ENCODE measurements around the gene ANTXRL. TPM values are rescaled to one million over a fixed set of nuclear protein-coding genes. Genes with fewer than 3 reads are reported as not detected.
"Not testable (repeated sequence)": the region's sequence is repeated elsewhere in the genome, so short reads cannot be mapped to it uniquely, and the experiment has no call there.

ANTXRL gene
- total RNA-seq, 1 experiment from 2014 or later: not detected

- DNase-seq: peak; percentile 54
- no peak overlapping the region for H3K4me2 ChIP-seq (ENCODE audit: low read length)
Measured at GRCh38 chr10:46255801-46256747, 30.7 kb upstream of the ANTXRL start.

GRCh38 chr10:46257099-46257498 lies 29.7 kb upstream of the ANTXRL start:
- H3K36me3 ChIP-seq (ENCODE audit: low read depth, low read length): no peaks in the 10 kb centered on the region
- no peaks in the 10 kb centered on the region for H3K9me2 ChIP-seq (replicated peaks; ENCODE audit: low read length)
- no peak overlapping the region for H2AFZ ChIP-seq (ENCODE audit: low read length)
- intact Hi-C loops (cut with micrococcal nuclease): no loop called here
- H3K9me3 ChIP-seq (ENCODE audit: low read length): no peaks in the 10 kb centered on the region
- no peak overlapping the region for H3K27ac ChIP-seq (ENCODE audit: low read length)
- H3K4me3 ChIP-seq (ENCODE audit: low read length): no peak overlapping the region
- H3K79me2 ChIP-seq (ENCODE audit: low read length): no peaks in the 10 kb centered on the region
- H3K4me2 ChIP-seq (ENCODE audit: low read length): no peak overlapping the region
- DNase-seq: no peak
- no peak overlapping the region for H3K9ac ChIP-seq (ENCODE audit: low read length)
- BruUV-seq (replicated peaks): no TSS peak
- TF ChIP-seq CTCF (conservative IDR thresholded peaks at IDR 0.05; ENCODE audit: low read depth, low read length) (no peak), EZH2phosphoT487 (IDR thresholded peaks at IDR 0.05; ENCODE audit: borderline replicate concordance, low read length) (no peak), EZH2 (IDR thresholded peaks at IDR 0.05; ENCODE audit: low read length, unreplicated experiment) (no peak)
- no peaks in the 10 kb centered on the region for H3F3A ChIP-seq (ENCODE audit: low read length, unreplicated experiment)
- H4K20me1 ChIP-seq (ENCODE audit: low read length): no peaks in the 10 kb centered on the region
- ChIA-PET CTCF (no interaction called here), POLR2A (ENCODE audit: unreplicated experiment) (no interaction called here)
- ATAC-seq: no peak
- no peaks in the 10 kb centered on the region for H3K27me3 ChIP-seq (ENCODE audit: low read length)
- no peaks in the 10 kb centered on the region for H3K4me1 ChIP-seq (ENCODE audit: insufficient read depth, low read length)

More at GRCh38 chr10:46255801-46256747, 30.7 kb upstream of the ANTXRL start:
- TF ChIP-seq CTCF (conservative IDR thresholded peaks at IDR 0.05; ENCODE audit: low read depth, low read length): peak; percentile 58
- TF ChIP-seq EZH2 (IDR thresholded peaks at IDR 0.05; ENCODE audit: low read length, unreplicated experiment): no peak
- no peak overlapping the region for H3K9ac ChIP-seq (ENCODE audit: low read length)
- ATAC-seq: peak; percentile 43; the same call in 1 of the 2 replicates
- H3K4me1 ChIP-seq (ENCODE audit: insufficient read depth, low read length): no peaks in the 10 kb centered on the region
- no peaks in the 10 kb centered on the region for H3K27me3 ChIP-seq (ENCODE audit: low read length)
- no peaks in the 10 kb centered on the region for H3K9me3 ChIP-seq (ENCODE audit: low read length)
- H3K79me2 ChIP-seq (ENCODE audit: low read length): no peaks in the 10 kb centered on the region
- no peak overlapping the region for H3K4me3 ChIP-seq (ENCODE audit: low read length)
- H3K9me2 ChIP-seq (replicated peaks; ENCODE audit: low read length): no peaks in the 10 kb centered on the region
- H3K36me3 ChIP-seq (ENCODE audit: low read depth, low read length): no peaks in the 10 kb centered on the region
- BruUV-seq (replicated peaks): no TSS peak
- intact Hi-C loops (cut with micrococcal nuclease): no loop called here
- no peak overlapping the region for H3K27ac ChIP-seq (ENCODE audit: low read length)
- H4K20me1 ChIP-seq (ENCODE audit: low read length): no peaks in the 10 kb centered on the region
- no peaks in the 10 kb centered on the region for H3F3A ChIP-seq (ENCODE audit: low read length, unreplicated experiment)
- CTCF ChIA-PET: no interaction called here
- H2AFZ ChIP-seq (ENCODE audit: low read length): no peak overlapping the region
- POLR2A ChIA-PET (ENCODE audit: unreplicated experiment): no interaction called here

- H3K9me2 ChIP-seq (replicated peaks; ENCODE audit: low read length); DNase-seq; BruUV-seq (replicated peaks); H4K20me1 ChIP-seq (ENCODE audit: low read length); H3K4me1 ChIP-seq (ENCODE audit: insufficient read depth, low read length); H3K4me2 ChIP-seq (ENCODE audit: low read length); ATAC-seq; H3K36me3 ChIP-seq (ENCODE audit: low read depth, low read length); H3F3A ChIP-seq (ENCODE audit: low read length, unreplicated experiment); H3K4me3 ChIP-seq (ENCODE audit: low read length); H3K9ac ChIP-seq (ENCODE audit: low read length); intact Hi-C loops (cut with micrococcal nuclease); H3K79me2 ChIP-seq (ENCODE audit: low read length); POLR2A ChIA-PET (ENCODE audit: unreplicated experiment); H3K27ac ChIP-seq (ENCODE audit: low read length); H3K9me3 ChIP-seq (ENCODE audit: low read length); CTCF ChIA-PET; H3K27me3 ChIP-seq (ENCODE audit: low read length); H2AFZ ChIP-seq (ENCODE audit: low read length): not testable (repeated sequence)
Measured at GRCh38 chr10:46262906-46263560, 23.8 kb upstream of the ANTXRL start.

Data from PC-3 (cell line).